HCT116 (cell line): ENCODE measurements around the gene ISG20. TPM values are rescaled to one million over a fixed set of nuclear protein-coding genes. Genes with fewer than 3 reads are reported as not detected.

Experiments
- ATAC-seq: fragments of 200-7000 bp; cut with Tn5 transposase; 2 replicates; pipeline ENCODE4 v1.9.1; 2020; ENCODE audit warnings: mild to moderate bottlenecking, moderate library complexity
- BruUV-seq: library from RNA; stranded (reverse); fragments of 400-500 nt; replicated peaks from 2 replicates; lab custom pipeline; 2021; lab: Mats Ljungman, UMichigan
- CTCF ChIA-PET: fragments of 300-600 bp; sonication (Branson Sonifier 250); formaldehyde crosslinking; loops from one replicate; lab custom pipeline; 2021; ENCODE audit warnings: antibody characterized with exemption; lab: Charles Lee
- POLR2A ChIA-PET: fragments of 300-600, 350-600 bp; sonication (Branson Sonifier 250); formaldehyde crosslinking; loops from one replicate; lab custom pipeline; 2021; ENCODE audit warnings: antibody characterized with exemption; lab: Charles Lee
- RAD21 ChIA-PET, 2 experiments: fragments of 300-600 bp; sonication (Branson Sonifier 250); formaldehyde crosslinking; loops; one replicate each; lab custom pipeline; 2023; ENCODE audit warnings: low total read pairs in 2 of 2; ENCODE audit not compliant: uncharacterized antibody in 2 of 2, unreplicated experiment in 2 of 2, low non-redundant PET in 1 of 2; lab: Charles Lee
- DNase-seq: peaks from one replicate; pipeline ENCODE4 v3.0.0-alpha.2; 2010; ENCODE audit warnings: low read depth, low spot score
- H2AFZ ChIP-seq: fragments of 200-600 bp; shearing (Covaris generic), sonication (generic); 2 replicates; pipeline ENCODE4 v1.6.1; 2017; ENCODE audit warnings: low read depth, mixed run types, mixed read lengths, antibody characterized with exemption, low read length; ENCODE audit not compliant: poor library complexity, severe bottlenecking
- H3K27ac ChIP-seq: 2 replicates; pipeline ENCODE4 v1.5.1; 2012; ENCODE audit warnings: low read depth, low read length
- H3K27me3 ChIP-seq: fragments of 200-600 bp; sonication (generic); 2 replicates; pipeline ENCODE4 v1.6.1; 2016; ENCODE audit warnings: mixed run types, low read length, mixed read lengths; ENCODE audit not compliant: insufficient read depth
- H3K36me3 ChIP-seq, 2 experiments: fragments of 200-500 bp in 1 of 2; fragments of 200-600 bp in 1 of 2; sonication (Bioruptor generic) in 1 of 2; sonication (generic) in 1 of 2; 2 replicates each; pipeline versions ENCODE4 v1.5.1 to v1.6.1; 2014 to 2016; ENCODE audit warnings: low read length in 2 of 2, inconsistent platforms in 1 of 2, mixed read lengths in 1 of 2, mixed run types in 1 of 2; ENCODE audit not compliant: insufficient read depth in 2 of 2, control insufficient read depth in 1 of 2
- H3K4me1 ChIP-seq, 2 experiments: fragments of 200-600 bp in 1 of 2; sonication (generic) in 1 of 2; 2 replicates each; pipeline versions ENCODE4 v1.5.1 to v1.6.1; 2012 to 2017; ENCODE audit warnings: low read length in 2 of 2, inconsistent platforms in 1 of 2, mild to moderate bottlenecking in 1 of 2, mixed read lengths in 1 of 2, mixed run types in 1 of 2, moderate library complexity in 1 of 2; ENCODE audit not compliant: insufficient read depth in 2 of 2, control insufficient read depth in 1 of 2
- H3K4me2 ChIP-seq: fragments of 200-600 bp; sonication (generic); 2 replicates; pipeline ENCODE4 v1.6.1; 2017; ENCODE audit warnings: mixed run types, low read length, mixed read lengths
- H3K4me3 ChIP-seq, 2 experiments: fragments of 200-600 bp in 1 of 2; sonication (generic) in 1 of 2; replicated peaks in 1 of 2; 2 replicates each; pipeline ENCODE4 v1.5.1; 2011 to 2016; ENCODE audit warnings: low read length in 2 of 2, control low read depth in 1 of 2, low read depth in 1 of 2, mild to moderate bottlenecking in 1 of 2, mixed read lengths in 1 of 2, mixed run types in 1 of 2
- H3K79me2 ChIP-seq: fragments of 200-600 bp; sonication (generic); 2 replicates; pipeline ENCODE4 v1.6.1; 2017; ENCODE audit warnings: mild to moderate bottlenecking, mixed run types, low read length, moderate library complexity, mixed read lengths; ENCODE audit not compliant: insufficient read depth
- H3K9ac ChIP-seq: fragments of 200-600 bp; sonication (generic); 2 replicates; pipeline ENCODE4 v1.6.1; 2016; ENCODE audit warnings: low read length, mixed read lengths
- H3K9me2 ChIP-seq: fragments of 200-600 bp; sonication (generic), shearing (Covaris generic); 2 replicates; pipeline ENCODE4 v1.6.1; 2017; ENCODE audit warnings: mixed run types, mild to moderate bottlenecking, moderate library complexity; ENCODE audit not compliant: insufficient read depth
- H3K9me3 ChIP-seq, 2 experiments: fragments of 200-500 bp in 1 of 2; fragments of 200-600 bp in 1 of 2; sonication (Bioruptor generic) in 1 of 2; sonication (generic) in 1 of 2; 2 replicates each; pipeline ENCODE4 v1.6.1; 2014 to 2017; ENCODE audit warnings: low read length in 2 of 2, mixed read lengths in 2 of 2, inconsistent platforms in 1 of 2, low read depth in 1 of 2, mild to moderate bottlenecking in 1 of 2, mixed run types in 1 of 2, moderate library complexity in 1 of 2; ENCODE audit not compliant: control insufficient read depth in 1 of 2, insufficient read depth in 1 of 2
- H4K20me1 ChIP-seq: fragments of 200-600 bp; sonication (generic), shearing (Covaris generic); 2 replicates; pipeline ENCODE4 v1.6.1; 2017; ENCODE audit warnings: mixed run types, mild to moderate bottlenecking, moderate library complexity; ENCODE audit not compliant: insufficient read depth
- CBX3 ChIP-seq: IDR thresholded peaks from 2 replicates; pipeline ENCODE4 v1.6.1; 2012; ENCODE audit warnings: low read depth
- CEBPB ChIP-seq: IDR thresholded peaks from 2 replicates; pipeline ENCODE4 v1.6.1; 2012; ENCODE audit warnings: low read depth
- CTCF ChIP-seq, 3 experiments: fragments of 200-600 bp in 1 of 3; sonication (generic) in 1 of 3; IDR thresholded peaks in 2 of 3; conservative IDR thresholded peaks in 1 of 3; 2 replicates each; pipeline ENCODE4 v1.5.1; 2012 to 2017; ENCODE audit warnings: low read depth in 2 of 3, low read length in 2 of 3, antibody characterized with exemption in 1 of 3, borderline replicate concordance in 1 of 3, control low read depth in 1 of 3, mild to moderate bottlenecking in 1 of 3, mixed read lengths in 1 of 3, mixed run types in 1 of 3, moderate library complexity in 1 of 3; ENCODE audit not compliant: insufficient read depth in 1 of 3
- ELF1 ChIP-seq: IDR thresholded peaks from 2 replicates; pipeline ENCODE4 v1.6.1; 2012; ENCODE audit warnings: low read depth, borderline replicate concordance
- EZH2 ChIP-seq: fragments of 200-600 bp; sonication (generic); IDR thresholded peaks from 2 replicates; pipeline ENCODE4 v1.6.1; 2017; ENCODE audit warnings: antibody characterized with exemption, mixed run types
- EZH2phosphoT487 ChIP-seq: fragments of 200-600 bp; IDR thresholded peaks from 2 replicates; pipeline ENCODE4 v1.6.1; 2018; ENCODE audit warnings: antibody characterized with exemption, borderline replicate concordance
- FOSL1 ChIP-seq: IDR thresholded peaks from 2 replicates; pipeline ENCODE4 v1.6.1; 2012; ENCODE audit warnings: low read depth
- POLR2A ChIP-seq: IDR thresholded peaks from 2 replicates; pipeline ENCODE4 v1.7.0; 2011; ENCODE audit warnings: borderline replicate concordance; ENCODE audit not compliant: insufficient read depth, insufficient read length; ENCODE audit errors: extremely low read depth
- POLR2AphosphoS5 ChIP-seq: IDR thresholded peaks from 2 replicates; pipeline ENCODE4 v1.6.1; 2011; ENCODE audit warnings: mild to moderate bottlenecking, low read depth, low read length, moderate library complexity
- RAD21 ChIP-seq: IDR thresholded peaks from 2 replicates; pipeline ENCODE4 v1.6.1; 2012; ENCODE audit warnings: low read depth, mild to moderate bottlenecking
- SIN3A ChIP-seq: IDR thresholded peaks from 2 replicates; pipeline ENCODE4 v1.6.1; 2012; ENCODE audit warnings: low read depth
- SP1 ChIP-seq: IDR thresholded peaks from 2 replicates; pipeline ENCODE4 v1.6.1; 2012; ENCODE audit warnings: low read depth
- TCF7L2 ChIP-seq: IDR thresholded peaks from 2 replicates; pipeline ENCODE4 v1.7.0; 2011; ENCODE audit warnings: borderline replicate concordance, inconsistent platforms; ENCODE audit not compliant: insufficient read depth, insufficient read length; ENCODE audit errors: extremely low read depth
- ZFX ChIP-seq: fragments of 450-650 bp; IDR thresholded peaks from 2 replicates; pipeline ENCODE4 v1.6.1; 2017
- intact Hi-C: fragments of 100-400 bp; cut with micrococcal nuclease; formaldehyde crosslinking; loops from 2 replicates; pipeline ENCODE4 v1.10.0; 2022
- total RNA-seq: library from RNA; stranded (reverse); gene quantifications from one replicate; pipeline ENCODE4 v1.2.1, GENCODE V29; 2021; ENCODE audit not compliant: unreplicated experiment
- TF ChIP-seq, protein P1 (sequence below): IDR thresholded peaks from 2 replicates; pipeline ENCODE4 v1.6.1; 2011; ENCODE audit warnings: mild to moderate bottlenecking, low read length, moderate library complexity; ENCODE audit not compliant: insufficient replicate concordance; ENCODE audit errors: extremely low read depth
- TF ChIP-seq, protein P2 (sequence below): IDR thresholded peaks from 2 replicates; pipeline ENCODE4 v1.6.1; 2012; ENCODE audit warnings: low read depth

Gene ISG20
- total RNA-seq, 1 experiment from 2014 or later: 11.0 TPM

DNA sequence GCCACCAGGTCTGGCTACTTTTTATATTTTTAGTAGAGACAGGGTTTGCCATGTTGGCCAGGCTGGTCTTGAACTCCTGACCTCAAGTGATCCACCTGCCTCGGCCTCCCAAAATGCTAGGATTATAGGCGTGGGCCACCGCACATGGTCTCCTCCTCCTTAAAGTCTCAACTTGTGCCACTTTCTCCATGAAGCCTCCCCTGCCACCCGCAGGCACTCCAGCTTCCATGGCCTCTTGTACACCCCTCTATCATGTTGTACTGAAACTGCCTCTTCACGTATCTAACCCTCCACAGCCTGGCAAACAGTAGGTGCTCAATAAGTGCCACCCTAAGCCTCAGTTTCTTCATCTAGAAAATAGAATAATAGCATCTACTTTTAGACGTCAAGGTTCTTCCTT lies 39.9 kb downstream of the ISG20 start (continued):
- TF ChIP-seq FOSL1 (no peak), EZH2 (no peak), ELF1 (no peak)

DNA sequence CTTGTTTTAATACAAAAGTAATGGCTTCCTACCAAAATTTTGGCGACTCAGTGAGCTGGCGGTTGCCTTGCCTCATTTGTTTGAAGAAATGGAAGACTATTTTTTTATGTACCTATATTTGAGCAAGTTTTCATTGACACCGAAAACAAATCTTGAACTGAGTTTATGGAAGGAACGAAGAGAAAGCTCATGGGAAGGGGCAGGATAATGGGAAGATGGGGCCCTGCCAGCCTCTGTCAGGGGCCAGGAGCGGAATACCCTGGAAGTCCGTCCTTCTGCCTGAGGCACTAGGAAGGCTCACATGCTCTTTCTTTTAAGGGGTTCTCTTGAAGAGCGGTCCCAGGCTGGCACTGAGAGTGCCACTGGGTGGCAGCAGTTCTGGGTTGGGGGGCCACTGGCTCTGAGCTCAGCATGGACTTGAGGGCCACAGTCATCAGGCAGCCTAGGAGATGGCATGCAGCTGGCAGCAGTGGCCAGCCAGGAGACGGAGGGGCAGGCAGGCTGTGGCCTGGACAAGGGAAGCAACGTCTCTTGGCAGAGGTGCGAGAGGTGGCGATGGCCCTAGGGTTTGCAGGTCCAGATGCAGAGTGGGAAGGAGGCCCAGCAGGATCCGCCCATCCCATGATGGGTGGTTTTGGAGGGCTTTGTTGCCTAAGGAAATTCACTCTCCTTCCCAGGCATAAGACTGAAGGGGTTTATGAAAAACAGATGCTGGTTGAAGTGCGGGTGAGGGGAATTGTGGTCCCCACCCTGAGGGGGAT lies 41.6 kb downstream of the ISG20 start:
- ChIA-PET RAD21 (interaction anchor here in 1 of 2 experiments (1.0 kb wide), 1 partner anchor 155 kb away, joined by 3 read pairs; no protein-coding TSS in a partner anchor), CTCF (no interaction called here), POLR2A (no interaction called here)
- H3K9me2 ChIP-seq: no peaks in the 10 kb centered on the region
- H3K4me2 ChIP-seq: no peak overlapping the region
- DNase-seq (no peak), ATAC-seq (peak; percentile 38; the same call in 1 of the 2 replicates)
- peaks cover 8% of the 10 kb centered on the region for H3K27me3 ChIP-seq
- H3K4me3 ChIP-seq: no peak overlapping the region
- TF ChIP-seq SIN3A: no peak
- TF ChIP-seq EZH2: no peak
- TF ChIP-seq, protein P1, sequence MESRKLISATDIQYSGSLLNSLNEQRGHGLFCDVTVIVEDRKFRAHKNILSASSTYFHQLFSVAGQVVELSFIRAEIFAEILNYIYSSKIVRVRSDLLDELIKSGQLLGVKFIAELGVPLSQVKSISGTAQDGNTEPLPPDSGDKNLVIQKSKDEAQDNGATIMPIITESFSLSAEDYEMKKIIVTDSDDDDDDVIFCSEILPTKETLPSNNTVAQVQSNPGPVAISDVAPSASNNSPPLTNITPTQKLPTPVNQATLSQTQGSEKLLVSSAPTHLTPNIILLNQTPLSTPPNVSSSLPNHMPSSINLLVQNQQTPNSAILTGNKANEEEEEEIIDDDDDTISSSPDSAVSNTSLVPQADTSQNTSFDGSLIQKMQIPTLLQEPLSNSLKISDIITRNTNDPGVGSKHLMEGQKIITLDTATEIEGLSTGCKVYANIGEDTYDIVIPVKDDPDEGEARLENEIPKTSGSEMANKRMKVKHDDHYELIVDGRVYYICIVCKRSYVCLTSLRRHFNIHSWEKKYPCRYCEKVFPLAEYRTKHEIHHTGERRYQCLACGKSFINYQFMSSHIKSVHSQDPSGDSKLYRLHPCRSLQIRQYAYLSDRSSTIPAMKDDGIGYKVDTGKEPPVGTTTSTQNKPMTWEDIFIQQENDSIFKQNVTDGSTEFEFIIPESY: no peak
- TF ChIP-seq POLR2A: no peak
- TF ChIP-seq SP1: no peak
- no peak for TF ChIP-seq POLR2AphosphoS5
- TF ChIP-seq ELF1: no peak
- TF ChIP-seq CBX3: no peak
- no peak for TF ChIP-seq TCF7L2
- TF ChIP-seq, protein P2, sequence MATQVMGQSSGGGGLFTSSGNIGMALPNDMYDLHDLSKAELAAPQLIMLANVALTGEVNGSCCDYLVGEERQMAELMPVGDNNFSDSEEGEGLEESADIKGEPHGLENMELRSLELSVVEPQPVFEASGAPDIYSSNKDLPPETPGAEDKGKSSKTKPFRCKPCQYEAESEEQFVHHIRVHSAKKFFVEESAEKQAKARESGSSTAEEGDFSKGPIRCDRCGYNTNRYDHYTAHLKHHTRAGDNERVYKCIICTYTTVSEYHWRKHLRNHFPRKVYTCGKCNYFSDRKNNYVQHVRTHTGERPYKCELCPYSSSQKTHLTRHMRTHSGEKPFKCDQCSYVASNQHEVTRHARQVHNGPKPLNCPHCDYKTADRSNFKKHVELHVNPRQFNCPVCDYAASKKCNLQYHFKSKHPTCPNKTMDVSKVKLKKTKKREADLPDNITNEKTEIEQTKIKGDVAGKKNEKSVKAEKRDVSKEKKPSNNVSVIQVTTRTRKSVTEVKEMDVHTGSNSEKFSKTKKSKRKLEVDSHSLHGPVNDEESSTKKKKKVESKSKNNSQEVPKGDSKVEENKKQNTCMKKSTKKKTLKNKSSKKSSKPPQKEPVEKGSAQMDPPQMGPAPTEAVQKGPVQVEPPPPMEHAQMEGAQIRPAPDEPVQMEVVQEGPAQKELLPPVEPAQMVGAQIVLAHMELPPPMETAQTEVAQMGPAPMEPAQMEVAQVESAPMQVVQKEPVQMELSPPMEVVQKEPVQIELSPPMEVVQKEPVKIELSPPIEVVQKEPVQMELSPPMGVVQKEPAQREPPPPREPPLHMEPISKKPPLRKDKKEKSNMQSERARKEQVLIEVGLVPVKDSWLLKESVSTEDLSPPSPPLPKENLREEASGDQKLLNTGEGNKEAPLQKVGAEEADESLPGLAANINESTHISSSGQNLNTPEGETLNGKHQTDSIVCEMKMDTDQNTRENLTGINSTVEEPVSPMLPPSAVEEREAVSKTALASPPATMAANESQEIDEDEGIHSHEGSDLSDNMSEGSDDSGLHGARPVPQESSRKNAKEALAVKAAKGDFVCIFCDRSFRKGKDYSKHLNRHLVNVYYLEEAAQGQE: no peak
- TF ChIP-seq ZFX: no peak
- no peak for TF ChIP-seq EZH2phosphoT487
- TF ChIP-seq CTCF (IDR thresholded peaks at IDR 0.05 in 2 of 3, conservative IDR thresholded peaks at IDR 0.05 in 1 of 3; ENCODE audit: borderline replicate concordance in 1 of 3, insufficient read depth in 1 of 3, low read depth in 2 of 3, low read length in 2 of 3): no peak
- TF ChIP-seq RAD21: no peak
- TF ChIP-seq CEBPB: no peak
- TF ChIP-seq FOSL1: no peak
- no peaks in the 10 kb centered on the region for H3K36me3 ChIP-seq
- no peak overlapping the region for H3K9ac ChIP-seq
- H3K79me2 ChIP-seq: no peaks in the 10 kb centered on the region
- H3K27ac ChIP-seq: no peak overlapping the region
- no peaks in the 10 kb centered on the region for H3K4me1 ChIP-seq
- H2AFZ ChIP-seq: no peak overlapping the region
- H4K20me1 ChIP-seq: no peaks in the 10 kb centered on the region
- BruUV-seq: no TSS peak
- intact Hi-C loops: no loop called here
- no peaks in the 10 kb centered on the region for H3K9me3 ChIP-seq
